ENCODE results near the gene PLCH2.

PLCH2 gene

GRCh38 chr1:2471159-2471471, 5.0 kb upstream of the PLCH2 start:
- Histone ChIP-seq H3K9me2 (replicated peaks; ENCODE audit: low read depth, low read length) (no peaks in the 10 kb centered on the region), H3K9ac (ENCODE audit: low read depth, low read length, poor library complexity, severe bottlenecking) (no peak overlapping the region), H3K4me1 (ENCODE audit: insufficient read depth, low read length, poor library complexity, severe bottlenecking) (no peaks in the 10 kb centered on the region), H2AFZ (ENCODE audit: low read length) (no peak overlapping the region), H3K36me3 (ENCODE audit: insufficient read depth, low read length) (no peaks in the 10 kb centered on the region), H3K4me2 (ENCODE audit: low read depth, low read length, poor library complexity, severe bottlenecking) (no peak overlapping the region), H4K20me1 (ENCODE audit: insufficient read depth, low read length, poor library complexity, severe bottlenecking) (no peaks in the 10 kb centered on the region), H3K79me2 (ENCODE audit: insufficient read depth, low read length) (no peaks in the 10 kb centered on the region), H3K4me3 (ENCODE audit: low read length, poor library complexity, severe bottlenecking) (no peak overlapping the region), H3F3A (ENCODE audit: low read depth) (no peaks in the 10 kb centered on the region), H3K9me3 (ENCODE audit: insufficient read depth, low read depth, low read length) (no peaks in the 10 kb centered on the region), H3K27me3 (ENCODE audit: insufficient read depth, low read length, poor library complexity, severe bottlenecking) (no peaks in the 10 kb centered on the region)
- TF ChIP-seq CTCF (conservative IDR thresholded peaks at IDR 0.05; ENCODE audit: low read length) (no peak), EZH2phosphoT487 (IDR thresholded peaks at IDR 0.05; ENCODE audit: borderline replicate concordance) (no peak)

- Histone ChIP-seq H2AFZ (ENCODE audit: low read length) (no peak overlapping the region), H3K9ac (ENCODE audit: low read depth, low read length, poor library complexity, severe bottlenecking) (no peak overlapping the region), H4K20me1 (ENCODE audit: insufficient read depth, low read length, poor library complexity, severe bottlenecking) (no peaks in the 10 kb centered on the region), H3K79me2 (ENCODE audit: insufficient read depth, low read length) (no peaks in the 10 kb centered on the region), H3K27me3 (ENCODE audit: insufficient read depth, low read length, poor library complexity, severe bottlenecking) (no peaks in the 10 kb centered on the region), H3K4me1 (ENCODE audit: insufficient read depth, low read length, poor library complexity, severe bottlenecking) (no peaks in the 10 kb centered on the region), H3K9me3 (ENCODE audit: insufficient read depth, low read depth, low read length) (no peaks in the 10 kb centered on the region), H3K9me2 (replicated peaks; ENCODE audit: low read depth, low read length) (no peaks in the 10 kb centered on the region), H3F3A (ENCODE audit: low read depth) (no peaks in the 10 kb centered on the region), H3K36me3 (ENCODE audit: insufficient read depth, low read length) (no peaks in the 10 kb centered on the region), H3K4me2 (ENCODE audit: low read depth, low read length, poor library complexity, severe bottlenecking) (no peak overlapping the region), H3K4me3 (ENCODE audit: low read length, poor library complexity, severe bottlenecking) (no peak overlapping the region)
- TF ChIP-seq EZH2phosphoT487 (IDR thresholded peaks at IDR 0.05; ENCODE audit: borderline replicate concordance), result no peak
- TF ChIP-seq CTCF (conservative IDR thresholded peaks at IDR 0.05; ENCODE audit: low read length), result no peak
Measured at GRCh38 chr1:2471587-2472001, 4.5 kb upstream of the PLCH2 start.

- Histone ChIP-seq H3K4me2 (ENCODE audit: low read depth, low read length, poor library complexity, severe bottlenecking) (no peak overlapping the region), H3K9ac (ENCODE audit: low read depth, low read length, poor library complexity, severe bottlenecking) (no peak overlapping the region), H2AFZ (ENCODE audit: low read length) (no peak overlapping the region)
Measured at GRCh38 chr1:2472109-2472508, 4.0 kb upstream of the PLCH2 start.

More at GRCh38 chr1:2472109-2472508, 4.0 kb upstream of the PLCH2 start:
- no peaks in the 10 kb centered on the region for H3K9me2 ChIP-seq (replicated peaks; ENCODE audit: low read depth, low read length)
- TF ChIP-seq CTCF (conservative IDR thresholded peaks at IDR 0.05; ENCODE audit: low read length), result no peak
- no peak for TF ChIP-seq EZH2phosphoT487 (IDR thresholded peaks at IDR 0.05; ENCODE audit: borderline replicate concordance)
- no peaks in the 10 kb centered on the region for H3K27me3 ChIP-seq (ENCODE audit: insufficient read depth, low read length, poor library complexity, severe bottlenecking)
- no peaks in the 10 kb centered on the region for H3K79me2 ChIP-seq (ENCODE audit: insufficient read depth, low read length)
- H3K36me3 ChIP-seq (ENCODE audit: insufficient read depth, low read length), result no peaks in the 10 kb centered on the region
- H3K4me1 ChIP-seq (ENCODE audit: insufficient read depth, low read length, poor library complexity, severe bottlenecking), result no peaks in the 10 kb centered on the region
- H4K20me1 ChIP-seq (ENCODE audit: insufficient read depth, low read length, poor library complexity, severe bottlenecking), result no peaks in the 10 kb centered on the region
- H3F3A ChIP-seq (ENCODE audit: low read depth), result no peaks in the 10 kb centered on the region
- no peaks in the 10 kb centered on the region for H3K9me3 ChIP-seq (ENCODE audit: insufficient read depth, low read depth, low read length)
- H3K4me3 ChIP-seq (ENCODE audit: low read length, poor library complexity, severe bottlenecking), result no peak overlapping the region
